ENCODE data around the gene TEAD4.
A peak's percentile ranks its signal among the peaks of the same experiment; 100 is the strongest.

TEAD4 gene

GRCh38 chr12:3034067-3034750, 75.0 kb downstream of the TEAD4 start:
- FAIRE-seq, result peak; percentile 53

GRCh38 chr12:3035171-3035570, 76.0 kb downstream of the TEAD4 start:
- FAIRE-seq, result no peak

GRCh38 chr12:3035815-3036702, 76.9 kb downstream of the TEAD4 start:
- peak; percentile 40 for FAIRE-seq

- no peak for FAIRE-seq
These were observed 77.9 kb downstream of the TEAD4 start for GRCh38 chr12:3036901-3037600.

- FAIRE-seq, result no peak
These were observed 79.0 kb downstream of the TEAD4 start for GRCh38 chr12:3038166-3038565.

GRCh38 chr12:3038926-3039510, 79.8 kb downstream of the TEAD4 start:
- FAIRE-seq, result no peak

GRCh38 chr12:3040026-3040656, 80.9 kb downstream of the TEAD4 start:
- no peak for FAIRE-seq

GRCh38 chr12:3040663-3041544, 81.7 kb downstream of the TEAD4 start:
- FAIRE-seq, result no peak

- no peak for FAIRE-seq
These were observed 82.5 kb downstream of the TEAD4 start for GRCh38 chr12:3041558-3042164.

GRCh38 chr12:3042394-3042793, 83.2 kb downstream of the TEAD4 start:
- no peak for FAIRE-seq

- no peak for FAIRE-seq
These were observed 83.6 kb downstream of the TEAD4 start for GRCh38 chr12:3042826-3043225.

GRCh38 chr12:3043406-3043805, 84.2 kb downstream of the TEAD4 start:
- FAIRE-seq, result no peak

GRCh38 chr12:3044141-3044630, 85.0 kb downstream of the TEAD4 start:
- FAIRE-seq, result no peak

- no peak for FAIRE-seq
These were observed 86.3 kb downstream of the TEAD4 start for GRCh38 chr12:3045494-3045893.

GRCh38 chr12:3045989-3046388, 86.8 kb downstream of the TEAD4 start:
- no peak for FAIRE-seq

GRCh38 chr12:3046441-3047200, 87.4 kb downstream of the TEAD4 start:
- FAIRE-seq, result no peak

GRCh38 chr12:3047961-3048360, 88.8 kb downstream of the TEAD4 start:
- no peak for FAIRE-seq

GRCh38 chr12:3048540-3048939, 89.3 kb downstream of the TEAD4 start:
- no peak for FAIRE-seq

GRCh38 chr12:3049176-3049575, 90.0 kb downstream of the TEAD4 start:
- FAIRE-seq, result no peak

GRCh38 chr12:3049611-3050249, 90.5 kb downstream of the TEAD4 start:
- no peak for FAIRE-seq
